ENCODE measurements around the gene WFDC1. TPM values are rescaled to one million over a fixed set of nuclear protein-coding genes. Genes with fewer than 3 reads are reported as not detected.

Gene WFDC1
- total RNA-seq = 1.4 TPM
- long read RNA-seq, partial matches to known transcripts = 0 of 5 reads
- long read RNA-seq, other reads (novel, unspliced or antisense) = 2 of 5 reads

GRCh38 chr16:84294531-84295142, at the start of gene WFDC1:
WFDC1 (plus strand) TSS chr16:84294878; CDS start chr16:84294972, 94 bp downstream.
- DNase-seq (no peak), ATAC-seq (ENCODE audit: poor library complexity) (peak; percentile 74)
- intact Hi-C loops (cut with DNase I) = no loop called here

- intact Hi-C loops (cut with DNase I) = no loop called here
- no peak for ATAC-seq (ENCODE audit: poor library complexity)
- no peak for DNase-seq
These were observed 48.6 kb upstream of the WFDC1 start for GRCh38 chr16:84245956-84246678.

GRCh38 chr16:84246679-84247077, 48.0 kb upstream of the WFDC1 start:
- intact Hi-C loops (cut with DNase I) = no loop called here
- ATAC-seq (ENCODE audit: poor library complexity) (no peak), DNase-seq (no peak)

GRCh38 chr16:84247331-84247730, 47.3 kb upstream of the WFDC1 start:
- ATAC-seq (ENCODE audit: poor library complexity) (no peak), DNase-seq (no peak)
- intact Hi-C loops (cut with DNase I) = no loop called here

- ATAC-seq (ENCODE audit: poor library complexity) (no peak), DNase-seq (no peak)
- intact Hi-C loops (cut with DNase I) = no loop called here
These were observed 46.8 kb upstream of the WFDC1 start for GRCh38 chr16:84247844-84248243.

- DNase-seq (no peak), ATAC-seq (ENCODE audit: poor library complexity) (no peak)
- intact Hi-C loops (cut with DNase I) = no loop called here
These were observed 42.5 kb upstream of the WFDC1 start for GRCh38 chr16:84252184-84252583.

- ATAC-seq (ENCODE audit: poor library complexity) = no peak
- no peak for DNase-seq
- intact Hi-C loops (cut with DNase I) = no loop called here
These were observed 41.5 kb upstream of the WFDC1 start for GRCh38 chr16:84253173-84253572.

- intact Hi-C loops (cut with DNase I) = no loop called here
- DNase-seq (no peak), ATAC-seq (ENCODE audit: poor library complexity) (no peak)
These were observed 40.6 kb upstream of the WFDC1 start for GRCh38 chr16:84254062-84254461.

- intact Hi-C loops (cut with DNase I) = no loop called here
- no peak for DNase-seq
- ATAC-seq (ENCODE audit: poor library complexity) = no peak
These were observed 39.4 kb upstream of the WFDC1 start for GRCh38 chr16:84255050-84255810.

- intact Hi-C loops (cut with DNase I) = no loop called here
- DNase-seq (no peak), ATAC-seq (ENCODE audit: poor library complexity) (no peak)
These were observed 36.4 kb upstream of the WFDC1 start for GRCh38 chr16:84258266-84258665.

- no peak for DNase-seq
- intact Hi-C loops (cut with DNase I) = no loop called here
- ATAC-seq (ENCODE audit: poor library complexity) = no peak
These were observed 35.0 kb upstream of the WFDC1 start for GRCh38 chr16:84259691-84260090.

GRCh38 chr16:84260766-84261554, 33.7 kb upstream of the WFDC1 start:
- no peak for DNase-seq
- intact Hi-C loops (cut with DNase I) = no loop called here
- ATAC-seq (ENCODE audit: poor library complexity) = no peak

- DNase-seq (no peak), ATAC-seq (ENCODE audit: poor library complexity) (no peak)
- intact Hi-C loops (cut with DNase I) = no loop called here
These were observed 32.6 kb upstream of the WFDC1 start for GRCh38 chr16:84262031-84262430.

- intact Hi-C loops (cut with DNase I) = no loop called here
- ATAC-seq (ENCODE audit: poor library complexity) (no peak), DNase-seq (no peak)
These were observed 31.7 kb upstream of the WFDC1 start for GRCh38 chr16:84262939-84263338.

GRCh38 chr16:84266451-84266850, 28.2 kb upstream of the WFDC1 start:
- no peak for DNase-seq
- intact Hi-C loops (cut with DNase I) = no loop called here
- peak; percentile 94 for ATAC-seq (ENCODE audit: poor library complexity)

GRCh38 chr16:84267380-84267779, 27.3 kb upstream of the WFDC1 start:
- DNase-seq = no peak
- intact Hi-C loops (cut with DNase I) = no loop called here
- no peak for ATAC-seq (ENCODE audit: poor library complexity)

GRCh38 chr16:84268291-84269040, 26.2 kb upstream of the WFDC1 start:
- DNase-seq (no peak), ATAC-seq (ENCODE audit: poor library complexity) (no peak)
- intact Hi-C loops (cut with DNase I) = no loop called here

GRCh38 chr16:84270071-84270470, 24.6 kb upstream of the WFDC1 start:
- DNase-seq (no peak), ATAC-seq (ENCODE audit: poor library complexity) (no peak)
- intact Hi-C loops (cut with DNase I) = no loop called here

All from Right ventricle myocardium superior (tissue), 1 donor.